HAP-1 (cell line): ENCODE measurements around the gene MRPL54.
A peak's percentile ranks its signal among the peaks of the same experiment; 100 is the strongest.

Experiments used
- DNase-seq, 2 experiments: peaks; one replicate each; pipeline ENCODE4 v3.0.0-alpha.2; 2016 to 2020; ENCODE audit warnings: low spot score in 2 of 2
- H3K27me3 ChIP-seq: fragments of 250-450 bp; sonication (Bioruptor Pico); 2 replicates; pipeline ENCODE4 v1.5.1; 2020; ENCODE audit warnings: low read depth, mild to moderate bottlenecking, moderate library complexity
- H3K36me3 ChIP-seq: fragments of 250-450 bp; sonication (Bioruptor Pico); replicated peaks from 2 replicates; pipeline ENCODE4 v1.5.1; 2020; ENCODE audit warnings: mild to moderate bottlenecking
- H3K4me1 ChIP-seq: fragments of 250-450 bp; sonication (Bioruptor Pico); 2 replicates; pipeline ENCODE4 v1.5.1; 2020; ENCODE audit warnings: mild to moderate bottlenecking
- H3K4me3 ChIP-seq: fragments of 250-450 bp; sonication (Bioruptor Pico); 2 replicates; pipeline ENCODE4 v1.5.1; 2020; ENCODE audit warnings: mild to moderate bottlenecking, moderate library complexity
- H3K9me3 ChIP-seq: fragments of 250-450 bp; sonication (Bioruptor Pico); 2 replicates; pipeline ENCODE4 v1.5.1; 2020; ENCODE audit warnings: mild to moderate bottlenecking, moderate library complexity
- in situ Hi-C: fragments of 300-500 bp; cut with MboI; formaldehyde crosslinking; loops from 3 replicates; pipeline ENCODE4 v1.14.3; 2020; ENCODE audit warnings: low sequenced_read_pairs, inconsistent platforms, mixed read lengths

MRPL54 gene

GRCh38 chr19:3778899-3779723 is 16.6 kb downstream of the MRPL54 start:
- no peak for DNase-seq
- H3K27me3 ChIP-seq, result no peaks in the 10 kb centered on the region
- in situ Hi-C loops, result no loop called here
- peaks cover 18% of the 10 kb centered on the region for H3K9me3 ChIP-seq
- H3K36me3 ChIP-seq, result peaks cover 18% of the 10 kb centered on the region
- H3K4me3 ChIP-seq, result no peak overlapping the region
- no peaks in the 10 kb centered on the region for H3K4me1 ChIP-seq

GRCh38 chr19:3780786-3781304 is 18.4 kb downstream of the MRPL54 start:
- in situ Hi-C loops, result no loop called here
- Histone ChIP-seq H3K4me3 (no peak overlapping the region), H3K36me3 (peaks cover 20% of the 10 kb centered on the region), H3K4me1 (no peaks in the 10 kb centered on the region), H3K9me3 (peaks cover 18% of the 10 kb centered on the region), H3K27me3 (no peaks in the 10 kb centered on the region)
- no peak for DNase-seq

- peaks cover 18% of the 10 kb centered on the region for H3K9me3 ChIP-seq
Measured at GRCh38 chr19:3781603-3782002, 19.1 kb downstream of the MRPL54 start.

GRCh38 chr19:3782330-3782729 is 19.8 kb downstream of the MRPL54 start:
- Histone ChIP-seq H3K36me3 (peaks cover 20% of the 10 kb centered on the region), H3K4me1 (no peaks in the 10 kb centered on the region), H3K4me3 (no peak overlapping the region), H3K27me3 (no peaks in the 10 kb centered on the region), H3K9me3 (peaks cover 18% of the 10 kb centered on the region)
- in situ Hi-C loops, result no loop called here
- DNase-seq, result no peak

More at GRCh38 chr19:3781603-3782002, 19.1 kb downstream of the MRPL54 start:
- in situ Hi-C loops, result no loop called here
- Histone ChIP-seq H3K4me3 (no peak overlapping the region), H3K27me3 (no peaks in the 10 kb centered on the region), H3K4me1 (no peaks in the 10 kb centered on the region), H3K36me3 (peaks cover 20% of the 10 kb centered on the region)
- DNase-seq, result no peak

- H3K36me3 ChIP-seq, result peaks cover 20% of the 10 kb centered on the region
- no peak overlapping the region for H3K4me3 ChIP-seq
- H3K9me3 ChIP-seq, result peaks cover 18% of the 10 kb centered on the region
- no peaks in the 10 kb centered on the region for H3K4me1 ChIP-seq
- in situ Hi-C loops, result no loop called here
- DNase-seq, result no peak
- no peaks in the 10 kb centered on the region for H3K27me3 ChIP-seq
Measured at GRCh38 chr19:3782903-3783302, 20.4 kb downstream of the MRPL54 start.

GRCh38 chr19:3783660-3784584 is 21.4 kb downstream of the MRPL54 start:
- H3K4me1 ChIP-seq, result no peaks in the 10 kb centered on the region
- H3K4me3 ChIP-seq, result no peak overlapping the region
- no peaks in the 10 kb centered on the region for H3K27me3 ChIP-seq
- in situ Hi-C loops, result no loop called here
- H3K36me3 ChIP-seq, result peaks cover 20% of the 10 kb centered on the region
- H3K9me3 ChIP-seq, result peaks cover 18% of the 10 kb centered on the region
- no peak for DNase-seq

- peaks cover 20% of the 10 kb centered on the region for H3K36me3 ChIP-seq
Measured at GRCh38 chr19:3784607-3785450, 22.3 kb downstream of the MRPL54 start.

GRCh38 chr19:3785451-3785937 is 23.0 kb downstream of the MRPL54 start:
- H3K36me3 ChIP-seq, result peaks cover 20% of the 10 kb centered on the region
- H3K9me3 ChIP-seq, result peaks cover 18% of the 10 kb centered on the region
- peak in 1 of 2 experiments; percentile 56 for DNase-seq
- no peaks in the 10 kb centered on the region for H3K27me3 ChIP-seq
- in situ Hi-C loops, result no loop called here
- H3K4me3 ChIP-seq, result peak overlapping the region; percentile 59
- H3K4me1 ChIP-seq, result no peaks in the 10 kb centered on the region

More at GRCh38 chr19:3784607-3785450, 22.3 kb downstream of the MRPL54 start:
- in situ Hi-C loops, result no loop called here
- no peaks in the 10 kb centered on the region for H3K4me1 ChIP-seq
- peak overlapping the region; percentile 59 for H3K4me3 ChIP-seq
- no peaks in the 10 kb centered on the region for H3K27me3 ChIP-seq
- no peak for DNase-seq
- H3K9me3 ChIP-seq, result peaks cover 18% of the 10 kb centered on the region

GRCh38 chr19:3785938-3786824 is 23.7 kb downstream of the MRPL54 start, which contains the start of gene MATK:
Gene MATK (minus strand): TSS chr19:3786381. CDS start chr19:3785135, 1,246 bp downstream.
- Histone ChIP-seq H3K36me3 (peaks cover 20% of the 10 kb centered on the region), H3K9me3 (peaks cover 15% of the 10 kb centered on the region), H3K4me3 (peak within 1 kb of the TSS; percentile 59), H3K4me1 (no peaks in the 10 kb centered on the region), H3K27me3 (no peaks in the 10 kb centered on the region)
- peak; percentile 23 to 56 for DNase-seq
- in situ Hi-C loops, result no loop called here

- Histone ChIP-seq H3K36me3 (peaks cover 1% of the 10 kb centered on the region), H3K27me3 (no peaks in the 10 kb centered on the region), H3K9me3 (no peaks in the 10 kb centered on the region), H3K4me3 (no peak overlapping the region), H3K4me1 (no peaks in the 10 kb centered on the region)
- in situ Hi-C loops, result no loop called here
- DNase-seq, result no peak
Measured at GRCh38 chr19:3788996-3789778, 26.7 kb downstream of the MRPL54 start.

GRCh38 chr19:3790209-3790734 is 27.8 kb downstream of the MRPL54 start:
- Histone ChIP-seq H3K4me1 (no peaks in the 10 kb centered on the region), H3K27me3 (no peaks in the 10 kb centered on the region), H3K9me3 (peaks cover under 1% of the 10 kb centered on the region; the same call in 1 of the 2 replicates), H3K36me3 (no peaks in the 10 kb centered on the region), H3K4me3 (no peak overlapping the region)
- in situ Hi-C loops, result no loop called here
- DNase-seq, result no peak
